H1 (cell line): Measurements from ENCODE around the gene PLVAP. TPM values are rescaled to one million over a fixed set of nuclear protein-coding genes. Genes with fewer than 3 reads are reported as not detected.

Experiments used
- CTCF ChIA-PET: fragments of 300-600 bp; sonication (Branson Sonifier 250); formaldehyde crosslinking; loops from one replicate; lab custom pipeline; 2021; ENCODE audit not compliant: partially characterized antibody; lab: Charles Lee
- POLR2A ChIA-PET: fragments of 300-600 bp; sonication (Branson Sonifier 250); formaldehyde crosslinking; loops from one replicate; lab custom pipeline; 2021; ENCODE audit warnings: inconsistent platforms; ENCODE audit not compliant: partially characterized antibody; lab: Charles Lee
- DNase-seq, 2 experiments: peaks; one replicate each; pipeline versions ENCODE4 v3.0.0 to v3.0.0-alpha.2; 2010 to 2022; ENCODE audit warnings: low spot score in 2 of 2, low read depth in 1 of 2, mixed read lengths in 1 of 2
- FAIRE-seq: peaks from 2 replicates; lab custom pipeline; 2011; peaks lifted over from hg19 to GRCh38; lab: Jason Lieb, UNC
- H2AFZ ChIP-seq: 2 replicates; pipeline ENCODE4 v1.8.1; 2012; ENCODE audit warnings: low read length, inconsistent platforms
- H2AK5ac ChIP-seq: 2 replicates; pipeline ENCODE4 v1.6.1; 2013; ENCODE audit warnings: low read depth, low read length
- H2BK120ac ChIP-seq: replicated peaks from 2 replicates; pipeline ENCODE3; 2013; ENCODE audit warnings: low read depth, low read length, inconsistent platforms
- H2BK12ac ChIP-seq: 2 replicates; pipeline ENCODE4 v1.6.1; 2013; ENCODE audit warnings: low read depth, low read length
- H2BK15ac ChIP-seq: 2 replicates; pipeline ENCODE4 v1.6.1; 2013; ENCODE audit warnings: low read length
- H2BK20ac ChIP-seq: 2 replicates; pipeline ENCODE4 v1.6.1; 2013; ENCODE audit warnings: low read length
- H2BK5ac ChIP-seq: 2 replicates; pipeline ENCODE4 v1.6.1; 2013; ENCODE audit warnings: low read depth, low read length
- H3K14ac ChIP-seq: 2 replicates; pipeline ENCODE4 v1.6.1; 2013; ENCODE audit warnings: inconsistent platforms; ENCODE audit not compliant: insufficient read length
- H3K18ac ChIP-seq: 2 replicates; pipeline ENCODE4 v1.6.1; 2013; ENCODE audit warnings: low read length; ENCODE audit errors: extremely low read depth
- H3K23ac ChIP-seq: 2 replicates; pipeline ENCODE4 v1.6.1; 2013; ENCODE audit warnings: inconsistent platforms; ENCODE audit not compliant: insufficient read length
- H3K23me2 ChIP-seq: 2 replicates; pipeline ENCODE4 v1.6.1; 2013; ENCODE audit warnings: low read depth, low read length
- H3K27ac ChIP-seq: 2 replicates; pipeline ENCODE4 v1.6.1; 2011; ENCODE audit warnings: low read depth, low read length, inconsistent platforms
- H3K27me3 ChIP-seq, 4 experiments: replicated peaks in 1 of 4; 1 replicate in 1 of 4; 2 replicates in 3 of 4; pipeline versions ENCODE4 v1.6.1 to v1.8.1; 2011 to 2013; ENCODE audit warnings: low read length in 3 of 4, mild to moderate bottlenecking in 3 of 4, inconsistent platforms in 2 of 4, mixed read lengths in 2 of 4, moderate library complexity in 1 of 4; ENCODE audit not compliant: control insufficient read depth in 3 of 4, insufficient read depth in 3 of 4; ENCODE audit errors: extremely low read depth in 1 of 4
- H3K36me3 ChIP-seq, 4 experiments: 2 replicates each; pipeline versions ENCODE4 v1.6.1 to v1.8.1; 2011 to 2013; ENCODE audit warnings: mild to moderate bottlenecking in 4 of 4, low read length in 3 of 4, moderate library complexity in 2 of 4, control low read depth in 1 of 4, inconsistent platforms in 1 of 4; ENCODE audit not compliant: insufficient read depth in 4 of 4, control insufficient read depth in 2 of 4
- H3K4ac ChIP-seq: replicated peaks from 2 replicates; pipeline ENCODE3; 2013; ENCODE audit warnings: low read length, low read depth, mixed read lengths, inconsistent platforms; ENCODE audit not compliant: insufficient read length
- H3K4me1 ChIP-seq, 4 experiments: replicated peaks in 1 of 4; 1 replicate in 1 of 4; 2 replicates in 3 of 4; pipeline versions ENCODE4 v1.6.1 to v1.8.1; 2011 to 2013; ENCODE audit warnings: low read length in 3 of 4, inconsistent platforms in 2 of 4, mixed read lengths in 1 of 4; ENCODE audit not compliant: insufficient read depth in 4 of 4, control insufficient read depth in 3 of 4
- H3K4me2 ChIP-seq, 2 experiments: 2 replicates each; pipeline versions ENCODE4 v1.6.1 to v1.8.1; 2011 to 2013; ENCODE audit warnings: low read depth in 2 of 2, low read length in 2 of 2, control low read depth in 1 of 2, inconsistent platforms in 1 of 2, mild to moderate bottlenecking in 1 of 2; ENCODE audit not compliant: insufficient read depth in 1 of 2
- H3K4me3 ChIP-seq, 4 experiments: fragments of 200-600, 300-600 bp in 1 of 4; sonication (generic), shearing (Covaris generic), sonication (Bioruptor Twin) in 1 of 4; 2 replicates each; pipeline versions ENCODE4 v1.5.1 to v1.8.1; 2011 to 2016; ENCODE audit warnings: low read length in 4 of 4, low read depth in 3 of 4, control low read depth in 2 of 4, inconsistent platforms in 2 of 4, mild to moderate bottlenecking in 2 of 4, mixed read lengths in 1 of 4, moderate library complexity in 1 of 4; ENCODE audit not compliant: insufficient read depth in 2 of 4; ENCODE audit errors: extremely low read depth in 1 of 4
- H3K56ac ChIP-seq: replicated peaks from 2 replicates; pipeline ENCODE3; 2013; ENCODE audit warnings: low read depth, mild to moderate bottlenecking, mixed read lengths, low read length, inconsistent platforms; ENCODE audit not compliant: insufficient read length
- H3K79me1 ChIP-seq: 2 replicates; pipeline ENCODE4 v1.6.1; 2013; ENCODE audit warnings: low read depth, low read length, control low read depth
- H3K79me2 ChIP-seq, 2 experiments: 2 replicates each; pipeline versions ENCODE4 v1.6.1 to v1.8.1; 2012 to 2013; ENCODE audit warnings: low read length in 2 of 2, mild to moderate bottlenecking in 2 of 2, inconsistent platforms in 1 of 2; ENCODE audit not compliant: insufficient read depth in 2 of 2, control insufficient read depth in 1 of 2
- H3K9ac ChIP-seq, 4 experiments: replicated peaks in 1 of 4; 1 replicate in 1 of 4; 2 replicates in 3 of 4; pipeline versions ENCODE4 v1.6.1 to v1.8.1; 2011 to 2013; ENCODE audit warnings: low read depth in 3 of 4, low read length in 3 of 4, control low read depth in 2 of 4, mild to moderate bottlenecking in 2 of 4, moderate library complexity in 2 of 4, inconsistent platforms in 1 of 4; ENCODE audit errors: extremely low read depth in 1 of 4
- H3K9me3 ChIP-seq, 2 experiments: 2 replicates each; pipeline versions ENCODE4 v1.6.1 to v1.8.1; 2012 to 2013; ENCODE audit warnings: mild to moderate bottlenecking in 2 of 2, moderate library complexity in 2 of 2, control low read depth in 1 of 2, inconsistent platforms in 1 of 2, low read depth in 1 of 2, low read length in 1 of 2, mixed read lengths in 1 of 2; ENCODE audit not compliant: insufficient read depth in 2 of 2
- H4K20me1 ChIP-seq, 2 experiments: replicated peaks in 1 of 2; 2 replicates each; pipeline versions ENCODE3 to v1.8.1; 2011 to 2013; ENCODE audit warnings: inconsistent platforms in 2 of 2, low read length in 2 of 2, mild to moderate bottlenecking in 1 of 2; ENCODE audit not compliant: insufficient read depth in 2 of 2, control insufficient read depth in 1 of 2
- H4K5ac ChIP-seq: 2 replicates; pipeline ENCODE4 v1.6.1; 2013; ENCODE audit warnings: low read length, low read depth, mixed read lengths, inconsistent platforms; ENCODE audit not compliant: insufficient read length
- H4K8ac ChIP-seq: 2 replicates; pipeline ENCODE4 v1.8.0; 2013; ENCODE audit warnings: mild to moderate bottlenecking, moderate library complexity, low read length, inconsistent platforms; ENCODE audit not compliant: insufficient read depth; ENCODE audit errors: extremely low read depth
- H4K91ac ChIP-seq: replicated peaks from 2 replicates; pipeline ENCODE3; 2013; ENCODE audit warnings: low read length, mixed read lengths, inconsistent platforms; ENCODE audit not compliant: insufficient read length
- BCL11A ChIP-seq, 2 experiments: IDR thresholded peaks; one replicate each; pipeline ENCODE4 v1.6.1; 2011; ENCODE audit warnings: low read depth in 2 of 2, low read length in 2 of 2, mild to moderate bottlenecking in 2 of 2
- CHD1 ChIP-seq: IDR thresholded peaks from 2 replicates; pipeline ENCODE4 v1.6.1; 2012; ENCODE audit warnings: low read depth, low read length, improper control_type of control experiment
- CTBP2 ChIP-seq: IDR thresholded peaks from 2 replicates; pipeline ENCODE4 v1.7.0; 2011; ENCODE audit warnings: borderline replicate concordance, mild to moderate bottlenecking, moderate library complexity, mixed read lengths, low read length; ENCODE audit not compliant: insufficient read depth, insufficient read length
- EP300 ChIP-seq, 2 experiments: IDR thresholded peaks; 1 replicate in 1 of 2; 2 replicates in 1 of 2; pipeline ENCODE4 v1.6.1; 2011 to 2012; ENCODE audit warnings: low read depth in 2 of 2, low read length in 2 of 2, mild to moderate bottlenecking in 2 of 2, borderline replicate concordance in 1 of 2, inconsistent platforms in 1 of 2, moderate library complexity in 1 of 2
- FOSL1 ChIP-seq: IDR thresholded peaks from 2 replicates; pipeline ENCODE4 v1.6.1; 2011; ENCODE audit warnings: mild to moderate bottlenecking, low read depth, low read length, moderate library complexity; ENCODE audit not compliant: insufficient read depth
- NRF1 ChIP-seq: IDR thresholded peaks from 2 replicates; pipeline ENCODE4 v1.6.1; 2011; ENCODE audit warnings: mild to moderate bottlenecking, low read depth, low read length, improper control_type of control experiment
- RAD21 ChIP-seq, 2 experiments: IDR thresholded peaks in 1 of 2; conservative IDR thresholded peaks in 1 of 2; 2 replicates each; pipeline ENCODE4 v1.6.1; 2011; ENCODE audit warnings: low read depth in 2 of 2, low read length in 2 of 2, improper control_type of control experiment in 1 of 2, inconsistent platforms in 1 of 2, mild to moderate bottlenecking in 1 of 2, moderate library complexity in 1 of 2
- RFX5 ChIP-seq: IDR thresholded peaks from 2 replicates; pipeline ENCODE4 v1.6.1; 2011; ENCODE audit warnings: low read depth, low read length, improper control_type of control experiment, borderline replicate concordance
- SP4 ChIP-seq: IDR thresholded peaks from 2 replicates; pipeline ENCODE4 v1.6.1; 2012; ENCODE audit warnings: low read length, inconsistent platforms
- TBP ChIP-seq: IDR thresholded peaks from 2 replicates; pipeline ENCODE4 v1.6.1; 2011; ENCODE audit warnings: low read depth, low read length, improper control_type of control experiment
- WGBS, 2 experiments: shearing (Covaris generic) in 1 of 2; methylation state at CpG; one replicate each; pipeline versions ENCODE4 v1.1.6 to v1.1.7; 2013 to 2015; ENCODE audit warnings: low lambda C conversion rate in 2 of 2, mixed read lengths in 2 of 2, inconsistent platforms in 1 of 2, low coverage in 1 of 2, missing lambda C conversion rate in 1 of 2; ENCODE audit not compliant: insufficient replicate concordance in 2 of 2, insufficient coverage in 1 of 2, insufficient read length in 1 of 2; ENCODE audit errors: extremely low coverage in 1 of 2, missing lambda C conversion rate in 1 of 2; 5-methylcytosine and 5-hydroxymethylcytosine counted together
- polyA plus RNA-seq, 7 experiments: library from polyadenylated mRNA; depleted of rRNA in 3 of 7; stranded (reverse) in 5 of 7; unstranded in 2 of 7; fragments of >200 nt in 5 of 7; fragments of 200-250 nt in 2 of 7; gene quantifications; 1 replicate in 5 of 7; 2 replicates in 1 of 7; 4 replicates in 1 of 7; pipeline versions ENCODE4 v1.2.1 to v1.2.3, GENCODE V29; 2011 to 2013; ENCODE audit warnings: missing spikeins in 2 of 7, mixed read lengths in 2 of 7
- total RNA-seq: library from RNA; stranded (reverse); fragmentation: NEBNext Ultra II Directional; extraction: Animal tissue kit (Norgen Biotek cat#: 25700); gene quantifications from 2 replicates; pipeline ENCODE4 v1.2.1, GENCODE V29; 2021

Gene PLVAP
- total and polyA plus RNA-seq, 2 of the 8 experiments (the other 6 are each of a cell fraction or from before 2014, with no cell fraction given) = 0.32 TPM; not detected in 1

DNA sequence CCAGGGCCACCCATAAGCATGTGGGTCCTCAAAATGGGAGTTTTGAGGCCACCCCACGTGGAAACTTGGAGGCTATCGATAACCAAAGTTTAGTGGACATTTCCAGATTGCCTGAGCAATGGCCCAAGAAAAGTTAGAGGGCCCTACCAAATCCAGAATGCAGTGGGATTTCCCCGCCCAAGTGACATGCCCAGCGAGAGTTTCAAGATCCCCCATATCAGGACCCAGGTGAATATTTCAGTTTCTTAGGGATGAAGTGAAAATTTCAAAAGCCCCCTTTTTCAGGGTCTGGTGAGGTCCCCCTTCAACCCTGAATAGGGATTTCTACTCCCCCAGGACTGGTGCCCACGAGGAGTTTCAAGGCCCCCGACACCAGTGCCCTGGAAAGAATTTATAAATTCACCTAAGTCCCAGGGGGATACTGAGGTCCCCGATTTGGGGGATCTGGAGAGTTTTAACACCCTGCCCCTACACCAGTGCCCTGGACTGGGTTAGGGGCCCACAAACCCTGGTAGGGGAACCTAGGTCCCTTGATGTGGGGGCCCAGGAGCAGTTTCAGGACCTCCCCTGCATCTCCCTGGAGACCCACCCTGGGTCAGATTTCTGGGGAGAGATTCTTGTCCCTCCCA is 27.6 kb upstream of the PLVAP start:
- peak overlapping the region; percentile 42 for H4K5ac ChIP-seq
- CTCF ChIA-PET = interaction anchor here (0.6 to 1.6 kb wide), 7 partner anchors 9 to 540 kb away, joined by 3 to 5 read pairs (median 4); no protein-coding TSS in a partner anchor
- POLR2A ChIA-PET = interaction anchor here (0.6 to 4.9 kb wide), 20 partner anchors 8 to 351 kb away, joined by 3 to 44 read pairs (median 4); partner anchors contain the start of genes CCDC194, MVB12A and SLC27A1
- H2BK5ac ChIP-seq = peak overlapping the region; percentile 81; the same call in 1 of the 2 replicates
- WGBS, 2 experiments = 92% methylated on average over 7 of the region's 7 CpGs; no CpG with 5 or more reads in 1 of the 2 experiments
- H3K14ac ChIP-seq = no peak overlapping the region
- peaks cover 0 to 12% (median 1%) of the 10 kb centered on the region in 4 experiments; a peak in 3 of 8 replicates for H3K36me3 ChIP-seq
- H4K8ac ChIP-seq = peak overlapping the region; percentile 69
- no peaks in the 10 kb centered on the region for H3K9me3 ChIP-seq
- H3K9ac ChIP-seq = peak overlapping the region in 3 of 4 experiments; percentile 2 to 58 (median 55); a peak in 4 of 7 replicates
- no peak overlapping the region for H3K23ac ChIP-seq
- peak overlapping the region; percentile 77 to 79 for H3K4me2 ChIP-seq
- FAIRE-seq (no peak), DNase-seq (no peak)
- H3K79me2 ChIP-seq = peaks cover 0 to 4% of the 10 kb centered on the region in 2 experiments; a peak in 1 of 4 replicates
- 0 out of 2 replicates have a peak overlapping the region, but pooled peaks have one; percentile 11 for H2BK12ac ChIP-seq
- peak overlapping the region; percentile 90 for H3K18ac ChIP-seq
- no peaks in the 10 kb centered on the region for H4K20me1 ChIP-seq
- no peak overlapping the region for H3K4ac ChIP-seq
- H2AK5ac ChIP-seq = peak overlapping the region; percentile 65; the same call in 1 of the 2 replicates
- H4K91ac ChIP-seq = peak overlapping the region; percentile 86
- peak overlapping the region; percentile 81; the same call in 1 of the 2 replicates for H2BK15ac ChIP-seq
- H3K23me2 ChIP-seq = peaks cover 10% of the 10 kb centered on the region; the same call in 1 of the 2 replicates
- peak overlapping the region; percentile 81 for H3K27ac ChIP-seq
- H2BK120ac ChIP-seq = peak overlapping the region; percentile 27
- no peaks in the 10 kb centered on the region; the same call in 1 of the 2 replicates for H3K79me1 ChIP-seq
- no peaks in the 10 kb centered on the region for H3K27me3 ChIP-seq
- no peak overlapping the region for H2AFZ ChIP-seq
- peak overlapping the region; percentile 39 to 75 (median 58); a peak in 7 of 8 replicates for H3K4me3 ChIP-seq
- H2BK20ac ChIP-seq = 0 out of 2 replicates have a peak overlapping the region, but pooled peaks have one; percentile 72
- H3K56ac ChIP-seq = peak overlapping the region; percentile 3
- H3K4me1 ChIP-seq = peaks cover 4 to 23% (median 13%) of the 10 kb centered on the region in 4 experiments
- TF ChIP-seq FOSL1 (no peak), RFX5 (no peak), SP4 (no peak), NRF1 (no peak), EP300 (IDR thresholded peaks at IDR 0.05; ENCODE audit: borderline replicate concordance in 1 of 2, low read depth in 2 of 2, low read length in 2 of 2) (no peak), CTBP2 (no peak), CHD1 (no peak), BCL11A (IDR thresholded peaks at IDR 0.05; ENCODE audit: low read depth in 2 of 2, low read length in 2 of 2) (no peak), TBP (no peak), RAD21 (IDR thresholded peaks at IDR 0.05 in 1 of 2, conservative IDR thresholded peaks at IDR 0.05 in 1 of 2; ENCODE audit: low read depth in 2 of 2, low read length in 2 of 2) (no peak)
